ENCODE data around the gene ZNF117.
"Not testable (repeated sequence)": the region's sequence is repeated elsewhere in the genome, so short reads cannot be mapped to it uniquely, and the experiment has no call there.

- TF ChIP-seq CTCF (IDR thresholded peaks at IDR 0.05; ENCODE audit: low read depth, low read length); POLR2A (IDR thresholded peaks at IDR 0.05; ENCODE audit: extremely low read depth, insufficient read length); MYC (IDR thresholded peaks at IDR 0.05; ENCODE audit: low read depth, low read length): not testable (repeated sequence)
Observed at GRCh38 chr7:65034120-65034782, 43.4 kb upstream of the ZNF117 start.
